K562 (cell line): ENCODE results near the gene SEC61A1. TPM values are rescaled to one million over a fixed set of nuclear protein-coding genes. Genes with fewer than 3 reads are reported as not detected.

Experiments
- ATF6 ChIP-seq: sonication (generic); formaldehyde crosslinking; IDR thresholded peaks from 2 replicates; pipeline ENCODE4 v1.4.0; 2020; ENCODE audit warnings: mild to moderate bottlenecking, missing genetic modification reagents
- CBX1 ChIP-seq: sonication (generic); IDR thresholded peaks from 2 replicates; pipeline ENCODE4 v1.6.1; 2016; ENCODE audit warnings: antibody characterized with exemption, low read depth, mild to moderate bottlenecking
- CHCHD3 ChIP-seq: fragments of 250-450 bp; sonication (Bioruptor Pico); IDR thresholded peaks from 2 replicates; pipeline ENCODE4 v2.1.2; 2022; ENCODE audit warnings: mild to moderate bottlenecking
- CREB3L1 ChIP-seq: fragments of 450-650 bp; IDR thresholded peaks from 2 replicates; pipeline ENCODE4 v1.6.1; 2014; ENCODE audit warnings: low read depth, mild to moderate bottlenecking, moderate library complexity, borderline replicate concordance
- FOSL1 ChIP-seq: fragments of 200-800 bp; sonication (Bioruptor generic); conservative IDR thresholded peaks from 2 replicates; pipeline ENCODE4 v1.6.1; 2016; ENCODE audit warnings: missing genetic modification characterization, missing compliant biosample characterization
- GATA2 ChIP-seq: sonication (generic); formaldehyde crosslinking; IDR thresholded peaks from 2 replicates; pipeline ENCODE4 v1.4.0; 2020; ENCODE audit warnings: mild to moderate bottlenecking, missing genetic modification reagents
- GTF2F1 ChIP-seq: IDR thresholded peaks from 2 replicates; pipeline ENCODE4 v1.6.1; 2011; ENCODE audit warnings: low read depth, low read length, improper control_type of control experiment
- HDAC2 ChIP-seq: fragments of 450-650 bp; IDR thresholded peaks from 2 replicates; pipeline ENCODE4 v1.6.1; 2016; ENCODE audit warnings: mild to moderate bottlenecking
- PBX2 ChIP-seq, 2 experiments: IDR thresholded peaks in 1 of 2; conservative IDR thresholded peaks in 1 of 2; 2 replicates each; pipeline ENCODE4 v1.6.1; 2016; ENCODE audit warnings: low read depth in 2 of 2, mild to moderate bottlenecking in 1 of 2, missing compliant biosample characterization in 1 of 2, missing genetic modification characterization in 1 of 2, moderate library complexity in 1 of 2
- PHF20 ChIP-seq: fragments of 450-650 bp; IDR thresholded peaks from 2 replicates; pipeline ENCODE4 v1.6.1; 2018; ENCODE audit not compliant: partially characterized antibody
- SETDB1 ChIP-seq: IDR thresholded peaks from one replicate; pipeline ENCODE4 v1.6.1; 2012; ENCODE audit warnings: low read length, control low read depth, inconsistent platforms
- SMAD2 ChIP-seq: fragments of 150-350 bp; IDR thresholded peaks from 2 replicates; pipeline ENCODE4 v1.6.1; 2014; ENCODE audit warnings: low read depth, mild to moderate bottlenecking, low read length
- SRSF1 ChIP-seq: fragments of 200-400 bp; formaldehyde crosslinking; IDR thresholded peaks from 2 replicates; pipeline ENCODE4 v1.6.1; 2017; ENCODE audit warnings: mild to moderate bottlenecking, low read depth, low read length, moderate library complexity
- ZBTB49 ChIP-seq: sonication (generic); formaldehyde crosslinking; IDR thresholded peaks from 2 replicates; pipeline ENCODE4 v1.8.0; 2022; ENCODE audit warnings: missing genetic modification reagents, mild to moderate bottlenecking, borderline replicate concordance
- ZNF695 ChIP-seq: fragments of 450-650 bp; formaldehyde crosslinking; IDR thresholded peaks from 2 replicates; pipeline ENCODE4 v1.4.0; 2020; ENCODE audit warnings: mild to moderate bottlenecking, moderate library complexity
- polyA plus RNA-seq, 8 experiments: library from polyadenylated mRNA; depleted of rRNA in 4 of 8; stranded (reverse) in 5 of 8; unstranded in 3 of 8; fragments of >200 nt; fragmentation: Nextera tagmentation in 2 of 8; fragmentation: Illumina TruSeq in 1 of 8; extraction: Ambion mirVana in 2 of 8; extraction: Trizol in 1 of 8; gene quantifications; 2 replicates each; pipeline versions ENCODE4 v1.2.1 to v1.2.3, GENCODE V29; 2011 to 2014; ENCODE audit warnings: inconsistent platforms in 1 of 8, missing spikeins in 1 of 8
- total RNA-seq, 7 experiments: library from RNA; depleted of rRNA in 6 of 7; stranded (reverse); fragments of >200 nt in 6 of 7; fragmentation: Illumina TruSeq in 2 of 7; extraction: Trizol in 2 of 7; gene quantifications; 2 replicates each; pipeline versions ENCODE4 v1.2.1 to v1.2.3, GENCODE V29; 2011 to 2021; ENCODE audit warnings: low replicate concordance in 1 of 7
- TF ChIP-seq, protein P1 (sequence below): fragments of 450-650 bp; IDR thresholded peaks from 2 replicates; pipeline ENCODE4 v1.6.1; 2018; ENCODE audit warnings: mild to moderate bottlenecking, low read depth; ENCODE audit not compliant: partially characterized antibody

Gene SEC61A1
- total and polyA plus RNA-seq, 9 of the 15 experiments (the other 6 are each of a cell fraction or from before 2014, with no cell fraction given): 1.9 to 140 (median 79.1) TPM

GRCh38 chr3:128076483-128077201 is 24.4 kb downstream of the SEC61A1 start (continued):
- TF ChIP-seq ATF6 (CRISPR knock-in tag): 0 out of 2 replicates have a peak, but pooled peaks have one; percentile 24
- TF ChIP-seq HDAC2: no peak
- peak; percentile 81 for TF ChIP-seq GATA2
- TF ChIP-seq ZNF695 (CRISPR knock-in tag): no peak
- no peak for TF ChIP-seq PHF20
- no peak for TF ChIP-seq SMAD2
- TF ChIP-seq ZBTB49 (CRISPR knock-in tag): no peak
- 0 out of 2 replicates have a peak, but pooled peaks have one; percentile 30 for TF ChIP-seq CBX1
- TF ChIP-seq CHCHD3 (CRISPR knock-in tag): no peak
- TF ChIP-seq GTF2F1: no peak
- TF ChIP-seq FOSL1 (tag): peak; percentile 76
- peak; percentile 82 for TF ChIP-seq PBX2 (CRISPR knock-in tag; IDR thresholded peaks at IDR 0.05; ENCODE audit: low read depth)
- TF ChIP-seq PBX2 (tag; conservative IDR thresholded peaks at IDR 0.05; ENCODE audit: low read depth): peak; percentile 68
- TF ChIP-seq SETDB1: no peak
- TF ChIP-seq, protein P1, sequence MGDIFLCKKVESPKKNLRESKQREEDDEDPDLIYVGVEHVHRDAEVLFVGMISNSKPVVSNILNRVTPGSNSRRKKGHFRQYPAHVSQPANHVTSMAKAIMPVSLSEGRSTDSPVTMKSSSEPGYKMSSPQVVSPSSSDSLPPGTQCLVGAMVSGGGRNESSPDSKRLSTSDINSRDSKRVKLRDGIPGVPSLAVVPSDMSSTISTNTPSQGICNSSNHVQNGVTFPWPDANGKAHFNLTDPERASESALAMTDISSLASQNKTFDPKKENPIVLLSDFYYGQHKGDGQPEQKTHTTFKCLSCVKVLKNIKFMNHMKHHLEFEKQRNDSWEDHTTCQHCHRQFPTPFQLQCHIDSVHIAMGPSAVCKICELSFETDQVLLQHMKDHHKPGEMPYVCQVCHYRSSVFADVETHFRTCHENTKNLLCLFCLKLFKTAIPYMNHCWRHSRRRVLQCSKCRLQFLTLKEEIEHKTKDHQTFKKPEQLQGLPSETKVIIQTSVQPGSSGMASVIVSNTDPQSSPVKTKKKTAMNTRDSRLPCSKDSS: no peak
- peak; percentile 38; the same call in 1 of the 2 replicates for TF ChIP-seq CREB3L1
- no peak for TF ChIP-seq SRSF1
